ENCODE results near the gene ERGIC1. TPM values are rescaled to one million over a fixed set of nuclear protein-coding genes. Genes with fewer than 3 reads are reported as not detected.
A peak's percentile ranks its signal among the peaks of the same experiment; 100 is the strongest.

The ERGIC1 gene
- total RNA-seq, 2 experiments from 2014 or later, result 33.4 to 36.2 TPM

DNA sequence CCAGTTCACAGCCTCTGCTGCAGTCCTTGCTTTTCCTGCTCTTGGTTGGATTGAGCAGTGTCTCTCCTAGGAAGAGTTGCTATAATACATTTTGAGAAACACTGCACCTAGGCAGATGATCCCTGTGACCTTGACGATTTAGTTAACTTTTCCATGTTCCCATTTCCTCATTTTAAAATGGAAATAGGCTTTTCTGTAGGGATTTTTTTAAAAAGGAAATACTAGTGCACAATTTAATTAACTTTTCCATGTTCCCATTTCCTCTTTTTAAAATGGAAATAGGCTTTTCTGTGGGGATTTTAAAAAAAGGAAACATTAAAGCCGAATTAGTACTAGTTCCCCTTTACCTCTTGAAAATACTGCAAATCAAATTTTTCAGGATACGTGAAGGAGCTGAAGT lies 154.2 kb downstream of the ERGIC1 start:
- Mint-ChIP-seq H3K27ac (no peak overlapping the region), H3K4me1 (ENCODE audit: low read depth) (peaks cover 49% of the 10 kb centered on the region), H3K9me3 (no peaks in the 10 kb centered on the region), H3K27me3 (ENCODE audit: low read depth) (no peaks in the 10 kb centered on the region), H3K36me3 (ENCODE audit: low read depth) (peaks cover 33% of the 10 kb centered on the region), H3K4me3 (no peak overlapping the region)
- CTCF ChIA-PET, result interaction anchor here (0.7 kb wide), 1 partner anchor 46 kb away, joined by 3 read pairs; no protein-coding TSS in a partner anchor
- intact Hi-C loops (cut with micrococcal nuclease), result no loop called here
- DNase-seq, result no peak

DNA sequence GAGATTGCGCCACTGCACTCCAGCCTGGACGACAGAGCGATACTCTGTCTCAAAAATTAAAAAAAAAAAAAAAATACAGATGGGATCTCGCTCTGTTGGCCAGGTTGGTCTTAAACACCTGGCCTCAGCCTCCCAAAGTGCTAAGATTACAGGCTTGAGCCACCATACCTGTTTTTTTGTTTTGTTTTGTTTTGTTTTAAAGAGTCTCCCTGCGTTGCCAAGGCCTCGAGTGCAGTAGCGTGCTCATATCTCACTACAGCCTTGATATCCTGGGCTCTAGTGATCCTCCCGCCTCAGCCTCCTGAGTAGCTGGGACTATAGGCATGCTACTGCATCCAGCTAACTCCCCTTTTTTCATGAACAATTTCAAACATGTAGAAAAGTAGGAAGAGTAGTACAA lies 156.7 kb downstream of the ERGIC1 start:
- Mint-ChIP-seq H3K4me3 (no peak overlapping the region), H3K27me3 (ENCODE audit: low read depth) (no peaks in the 10 kb centered on the region), H3K36me3 (ENCODE audit: low read depth) (peaks cover 38% of the 10 kb centered on the region), H3K9me3 (no peaks in the 10 kb centered on the region), H3K27ac (no peak overlapping the region), H3K4me1 (ENCODE audit: low read depth) (peaks cover 54% of the 10 kb centered on the region)
- DNase-seq, result no peak
- CTCF ChIA-PET, result no interaction called here
- intact Hi-C loops (cut with micrococcal nuclease), result no loop called here

- Mint-ChIP-seq H3K9me3 (no peaks in the 10 kb centered on the region), H3K27me3 (ENCODE audit: low read depth) (no peaks in the 10 kb centered on the region), H3K4me3 (no peak overlapping the region), H3K4me1 (ENCODE audit: low read depth) (peaks cover 52% of the 10 kb centered on the region), H3K27ac (no peak overlapping the region), H3K36me3 (ENCODE audit: low read depth) (peaks cover 34% of the 10 kb centered on the region)
- intact Hi-C loops (cut with micrococcal nuclease), result no loop called here
- CTCF ChIA-PET, result interaction anchor here (1.0 to 2.3 kb wide), 4 partner anchors 11 to 150 kb away, joined by 3 to 10 read pairs (median 4); partner anchors contain the start of genes ATP6V0E1 and BNIP1
- no peak for DNase-seq
These were observed 160.4 kb downstream of the ERGIC1 start for GRCh38 chr5:172994405-172994804.

GRCh38 chr5:172999372-172999973 lies 165.4 kb downstream of the ERGIC1 start:
- intact Hi-C loops (cut with micrococcal nuclease), result loop anchor here (5.0 kb wide), 1 partner anchor 38 kb away; no protein-coding TSS in a partner anchor
- peaks cover 74% of the 10 kb centered on the region for H3K4me1 Mint-ChIP-seq (ENCODE audit: low read depth)
- H3K4me3 Mint-ChIP-seq, result no peak overlapping the region
- H3K9me3 Mint-ChIP-seq, result no peaks in the 10 kb centered on the region
- CTCF ChIA-PET, result interaction anchor here (0.6 kb wide), 1 partner anchor 83 kb away, joined by 3 read pairs; no protein-coding TSS in a partner anchor
- peak; percentile 12 for DNase-seq
- H3K27ac Mint-ChIP-seq, result peak overlapping the region; percentile 57
- H3K27me3 Mint-ChIP-seq (ENCODE audit: low read depth), result no peaks in the 10 kb centered on the region
- H3K36me3 Mint-ChIP-seq (ENCODE audit: low read depth), result peaks cover 25% of the 10 kb centered on the region

GRCh38 chr5:172999974-173000373 lies 165.9 kb downstream of the ERGIC1 start:
- intact Hi-C loops (cut with micrococcal nuclease), result loop anchor here (5.0 kb wide), 1 partner anchor 37 kb away; no protein-coding TSS in a partner anchor
- H3K4me1 Mint-ChIP-seq (ENCODE audit: low read depth), result peaks cover 79% of the 10 kb centered on the region
- no peak for DNase-seq

GRCh38 chr5:173001229-173001841 lies 167.3 kb downstream of the ERGIC1 start:
- H3K36me3 Mint-ChIP-seq (ENCODE audit: low read depth), result peaks cover 16% of the 10 kb centered on the region
- CTCF ChIA-PET, result no interaction called here
- intact Hi-C loops (cut with micrococcal nuclease), result no loop called here
- no peak overlapping the region for H3K4me3 Mint-ChIP-seq
- H3K27me3 Mint-ChIP-seq (ENCODE audit: low read depth), result no peaks in the 10 kb centered on the region
- peak; percentile 22 for DNase-seq
- H3K4me1 Mint-ChIP-seq (ENCODE audit: low read depth), result peaks cover 79% of the 10 kb centered on the region
- H3K27ac Mint-ChIP-seq, result peak overlapping the region; percentile 26
- no peaks in the 10 kb centered on the region for H3K9me3 Mint-ChIP-seq

More at GRCh38 chr5:172999974-173000373, 165.9 kb downstream of the ERGIC1 start:
- no peak overlapping the region for H3K27ac Mint-ChIP-seq
- no peaks in the 10 kb centered on the region for H3K27me3 Mint-ChIP-seq (ENCODE audit: low read depth)
- H3K9me3 Mint-ChIP-seq, result no peaks in the 10 kb centered on the region
- peaks cover 24% of the 10 kb centered on the region for H3K36me3 Mint-ChIP-seq (ENCODE audit: low read depth)
- H3K4me3 Mint-ChIP-seq, result no peak overlapping the region
- CTCF ChIA-PET, result interaction anchor here (0.6 kb wide), 1 partner anchor 9 kb away, joined by 3 read pairs; no protein-coding TSS in a partner anchor

Other genes with a start within 250 kb of the ERGIC1 start
- under 1 TPM; 0.57 to 0.64 TPM for gene NEURL1B, start 193.0 kb upstream of the ERGIC1 start, total RNA-seq
- 1 to 10 TPM; 7.0 to 7.3 TPM for gene DUSP1, start 63.1 kb upstream of the ERGIC1 start, total RNA-seq
- gene RPL26L1, start 125.2 kb downstream of the ERGIC1 start, total RNA-seq, result 10 to 100 TPM; 75.4 to 82.7 TPM
- 10 to 100 TPM; 70.9 to 71.9 TPM for gene ATP6V0E1, start 149.5 kb downstream of the ERGIC1 start, total RNA-seq
- gene CREBRF, start 222.1 kb downstream of the ERGIC1 start, total RNA-seq, result 10 to 100 TPM; 17.0 to 18.3 TPM